AG20443 (cell line): ENCODE results near the gene RAX2.
A peak's percentile ranks its signal among the peaks of the same experiment; 100 is the strongest.
"Not testable (repeated sequence)": the region's sequence is repeated elsewhere in the genome, so short reads cannot be mapped to it uniquely, and the experiment has no call there.

Experiments used
- DNase-seq: peaks from one replicate; pipeline ENCODE4 v3.0.0; 2012; ENCODE audit warnings: low spot score, mixed read lengths

The RAX2 gene

DNA sequence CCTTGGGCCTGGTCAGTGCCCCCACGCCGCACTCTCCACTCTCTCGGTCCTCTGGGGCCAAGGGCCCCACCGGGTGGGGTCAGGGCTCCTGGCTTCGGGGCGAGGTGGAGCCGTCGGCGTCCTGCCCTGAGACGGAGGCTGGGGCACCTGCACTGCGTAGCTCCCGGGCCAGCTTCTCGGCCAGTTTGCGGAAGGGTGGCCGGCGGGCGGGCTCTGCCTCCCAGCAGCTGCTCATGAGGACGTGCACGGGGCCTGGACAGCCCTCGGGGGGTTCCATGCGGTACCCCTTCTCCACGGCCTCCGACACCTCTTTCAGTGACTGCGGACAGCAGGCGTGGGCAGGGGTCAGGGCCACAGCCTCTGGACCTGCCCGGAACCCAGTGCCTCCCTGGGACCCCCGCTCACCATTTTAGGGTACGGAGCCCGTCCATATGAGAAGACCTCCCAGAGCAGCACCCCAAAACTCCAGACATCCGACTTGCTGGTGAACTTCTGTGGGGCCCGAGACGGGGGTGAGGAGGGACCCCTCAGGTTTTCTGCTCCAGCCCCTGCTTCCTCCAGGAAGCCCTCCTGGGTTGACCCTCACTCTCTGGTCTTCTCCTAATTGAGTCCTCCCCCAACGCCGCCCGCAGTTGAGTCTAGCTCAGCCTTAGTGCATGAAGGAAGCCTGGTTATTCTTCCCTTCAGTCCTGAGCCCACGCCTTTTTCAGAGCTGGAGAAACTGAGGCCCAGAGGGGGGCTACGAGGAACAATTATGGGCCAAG is 6.3 kb upstream of the RAX2 start:
- no peak for DNase-seq

DNA sequence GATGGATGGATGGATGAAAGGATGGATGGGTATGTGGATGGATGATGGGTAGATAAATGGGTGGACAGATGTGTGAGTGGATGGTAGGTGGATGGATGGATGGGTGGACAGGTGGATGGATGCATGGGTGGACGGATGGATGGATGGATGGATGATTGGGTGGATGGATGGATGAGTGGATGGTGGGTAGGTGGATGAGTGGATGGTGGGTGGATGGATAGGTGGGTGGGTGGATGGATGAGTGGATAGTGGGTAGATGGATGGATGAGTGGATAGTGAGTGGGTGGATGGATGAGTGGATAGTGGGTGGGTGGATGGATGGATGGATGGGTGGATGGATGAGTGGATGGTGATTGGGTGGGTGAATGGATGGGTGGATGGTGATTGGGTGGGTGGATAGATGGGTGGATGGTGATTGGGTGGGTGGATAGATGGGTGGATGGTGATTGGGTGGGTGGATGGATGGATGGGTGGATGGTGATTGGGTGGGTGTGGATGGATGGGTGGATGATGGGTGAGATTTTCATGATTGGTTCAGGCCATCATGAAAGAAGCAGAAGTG is 4.5 kb upstream of the RAX2 start:
- no peak for DNase-seq

DNA sequence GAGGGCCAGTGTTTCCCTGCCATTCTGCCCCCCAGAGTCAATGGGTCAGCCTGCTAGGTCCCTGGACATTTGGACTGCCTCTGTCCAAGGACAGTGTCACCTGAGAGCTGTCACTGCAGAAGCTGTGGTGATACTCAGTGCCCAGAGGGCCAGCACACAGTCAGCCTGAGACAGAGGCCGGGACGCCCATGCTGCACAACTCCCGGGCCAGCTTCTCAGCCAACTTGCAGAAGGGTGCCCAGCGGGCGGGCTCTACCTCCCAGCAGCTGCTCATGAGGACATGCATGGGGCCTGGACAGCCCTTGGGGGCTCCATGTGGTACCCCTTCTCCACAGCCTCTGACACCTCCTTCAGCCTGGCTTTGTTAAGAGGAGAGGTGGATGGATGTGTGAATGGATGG is 3.8 kb upstream of the RAX2 start:
- no peak for DNase-seq

DNA sequence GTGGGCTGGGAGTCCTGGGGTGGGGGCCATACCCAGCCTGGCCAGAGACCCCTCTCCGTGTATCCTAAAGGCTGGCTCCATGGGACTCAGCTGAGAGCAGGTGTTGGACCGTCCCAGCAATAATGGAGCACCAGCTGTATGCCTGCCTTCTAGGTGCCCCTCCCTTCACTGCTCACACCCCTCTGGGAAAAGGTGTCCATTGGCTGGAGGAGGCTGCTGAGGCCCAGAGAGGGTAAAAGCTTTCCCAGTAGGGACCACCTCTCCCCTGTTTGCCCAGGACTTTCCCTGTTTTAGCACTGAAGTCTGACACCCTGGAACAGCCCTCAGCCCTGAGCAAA is 3.3 kb upstream of the RAX2 start:
- DNase-seq = no peak

DNA sequence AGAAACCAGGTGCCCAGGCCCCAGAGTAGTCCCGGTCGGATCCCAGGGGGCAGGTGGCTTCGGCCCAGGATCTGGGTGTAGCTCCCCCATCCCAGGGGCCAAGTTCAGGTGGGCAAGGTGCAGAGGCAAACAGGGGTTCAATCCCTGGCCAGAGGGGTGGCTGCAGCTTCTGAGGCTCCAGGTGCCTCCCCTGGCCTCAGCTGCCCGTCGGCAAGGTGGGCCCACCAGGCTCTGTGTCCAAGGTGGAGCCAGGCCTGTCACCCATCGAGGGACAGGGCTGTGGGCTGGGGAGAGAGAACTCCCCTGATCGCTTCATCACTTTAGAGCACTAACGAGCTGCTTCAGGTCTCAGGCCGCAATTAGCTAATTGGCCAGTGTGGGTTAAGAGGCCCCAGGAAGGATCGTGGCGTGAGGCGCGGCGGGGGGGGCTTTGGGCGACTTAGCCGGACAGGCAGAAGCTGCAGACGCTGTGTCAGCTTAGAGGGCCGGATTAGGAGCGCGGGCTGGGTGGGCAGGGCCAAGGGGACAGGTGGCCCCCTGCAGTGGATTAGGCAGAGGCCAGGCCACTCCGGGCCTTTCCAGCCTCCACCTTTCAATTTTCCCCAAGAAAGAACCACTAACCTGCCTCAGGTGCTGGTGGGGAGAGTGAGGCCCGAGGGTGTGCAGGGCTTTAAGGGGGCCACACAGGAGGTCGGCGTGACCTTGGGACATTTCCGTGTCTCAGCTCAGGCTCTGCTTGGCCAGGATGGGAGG is 2.8 kb upstream of the RAX2 start:
- no peak for DNase-seq

DNA sequence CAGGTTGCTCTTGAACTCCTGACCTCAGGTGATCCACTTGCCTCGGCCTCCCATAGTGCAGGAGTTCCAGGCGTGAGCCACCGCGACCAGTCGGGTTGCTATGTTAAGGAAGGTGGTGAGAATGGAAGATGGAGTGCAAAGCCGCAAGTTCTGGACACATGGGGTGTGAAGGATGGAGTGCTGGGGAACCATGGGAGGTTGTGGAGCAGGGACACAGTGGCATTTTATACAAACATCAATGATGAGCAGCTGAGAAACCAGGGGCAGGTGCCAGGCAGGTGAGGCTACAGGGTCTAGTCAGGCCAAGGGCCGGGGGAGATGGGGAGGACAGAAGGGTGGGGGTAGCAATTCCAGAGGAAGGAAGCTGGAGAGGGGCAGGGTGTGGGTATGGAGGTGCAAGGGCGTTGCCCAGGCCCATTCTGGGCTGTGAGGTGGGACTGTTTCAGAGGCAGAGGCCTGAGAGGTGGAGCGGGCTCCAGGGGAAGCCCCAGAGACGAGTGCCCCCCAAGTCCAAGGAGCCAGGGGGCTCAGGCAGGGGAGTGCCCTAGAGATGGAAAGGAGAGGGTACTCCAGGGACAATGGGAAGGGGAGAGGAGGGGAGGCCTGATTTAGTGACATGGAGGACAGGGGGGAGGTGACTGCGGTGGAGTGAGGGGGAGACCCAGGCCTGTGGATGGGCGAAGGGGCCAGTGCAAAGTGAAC is 1.9 kb upstream of the RAX2 start:
- DNase-seq = no peak

DNA sequence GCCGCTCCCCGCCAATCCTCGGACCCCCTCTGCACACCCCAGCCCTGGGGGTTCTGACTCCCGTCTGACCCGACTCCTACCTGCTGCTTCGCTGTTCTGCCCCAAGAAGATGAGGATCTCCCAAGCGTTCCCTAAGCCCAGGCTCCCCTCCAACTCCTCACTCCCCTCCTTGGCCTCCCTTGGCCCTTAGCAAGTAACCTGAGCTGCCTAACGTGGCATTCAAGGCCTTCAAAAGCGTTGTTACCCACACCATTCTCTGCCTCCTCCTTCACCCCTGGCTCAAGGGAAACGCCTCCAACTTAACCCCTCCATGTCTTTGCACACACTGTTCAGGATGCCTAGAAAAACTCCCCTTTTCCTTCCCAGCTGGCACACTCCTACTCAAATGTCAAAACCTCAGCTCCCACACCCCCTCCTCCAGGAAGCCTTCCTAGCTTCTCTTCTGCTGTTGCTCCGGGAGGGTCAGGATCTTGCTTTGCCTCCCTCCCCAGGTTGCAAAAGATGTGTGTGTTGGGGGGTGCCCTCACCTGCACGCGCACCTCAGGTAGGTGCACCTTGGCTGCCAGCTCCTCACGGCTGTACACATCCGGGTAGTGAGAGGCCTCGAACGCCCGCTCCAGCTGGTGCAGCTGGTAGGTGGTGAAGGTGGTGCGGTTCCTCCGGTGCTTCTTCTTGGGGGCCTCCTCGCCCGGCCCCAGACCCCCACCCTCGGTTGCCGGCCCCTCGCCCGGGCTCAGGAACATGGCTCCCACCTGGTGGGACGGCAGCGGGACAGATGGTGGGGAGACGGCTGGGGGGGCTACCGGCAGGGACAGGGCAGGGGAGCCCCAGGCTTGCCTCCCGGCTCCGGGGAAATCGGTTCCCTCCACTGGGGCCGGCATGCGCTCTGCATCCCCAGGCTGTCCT is 775 bp downstream of the RAX2 start:
- DNase-seq = no peak

DNA sequence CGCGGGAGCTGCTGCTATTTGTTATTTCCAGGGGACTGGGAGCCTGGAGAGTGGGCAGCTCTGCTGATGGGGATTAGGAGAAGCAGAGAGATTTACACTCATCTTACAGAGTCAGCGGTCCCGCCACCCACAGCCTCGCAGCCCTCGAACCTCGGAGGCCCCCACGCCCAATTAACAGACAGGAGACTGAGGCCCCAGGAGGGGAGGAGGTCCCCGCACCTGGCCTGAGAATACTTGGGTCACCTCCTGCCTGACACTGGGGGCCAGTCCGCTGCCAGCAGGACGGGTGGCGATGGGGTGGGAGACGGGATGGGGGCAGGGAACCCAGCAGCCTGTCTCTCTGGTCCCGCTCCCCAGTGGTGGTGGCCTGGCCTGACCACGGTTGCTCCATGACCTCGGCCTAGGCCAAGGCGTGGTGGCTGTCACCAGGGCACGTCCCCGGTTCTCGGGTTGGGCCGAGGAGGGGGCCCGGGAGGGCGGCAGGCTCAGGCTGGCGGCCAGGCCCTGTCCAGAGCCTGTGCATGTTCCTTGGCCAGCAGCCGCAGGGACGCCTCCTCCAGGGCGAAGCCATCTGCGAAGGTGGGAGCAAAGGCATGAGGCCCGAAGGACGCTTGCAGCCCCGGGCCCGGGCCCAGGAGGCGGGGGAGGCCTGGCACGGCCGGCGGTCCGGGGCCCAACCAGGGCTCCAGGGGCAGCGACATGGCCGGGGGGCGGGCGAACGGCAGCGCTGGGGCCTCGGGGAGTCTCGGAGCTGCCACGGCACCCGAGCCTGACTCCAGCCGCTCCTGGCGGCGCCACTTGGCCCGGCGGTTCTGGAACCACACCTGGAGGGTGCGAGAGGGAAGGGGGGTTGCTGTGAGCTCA is 1.7 kb downstream of the RAX2 start:
- no peak for DNase-seq

DNA sequence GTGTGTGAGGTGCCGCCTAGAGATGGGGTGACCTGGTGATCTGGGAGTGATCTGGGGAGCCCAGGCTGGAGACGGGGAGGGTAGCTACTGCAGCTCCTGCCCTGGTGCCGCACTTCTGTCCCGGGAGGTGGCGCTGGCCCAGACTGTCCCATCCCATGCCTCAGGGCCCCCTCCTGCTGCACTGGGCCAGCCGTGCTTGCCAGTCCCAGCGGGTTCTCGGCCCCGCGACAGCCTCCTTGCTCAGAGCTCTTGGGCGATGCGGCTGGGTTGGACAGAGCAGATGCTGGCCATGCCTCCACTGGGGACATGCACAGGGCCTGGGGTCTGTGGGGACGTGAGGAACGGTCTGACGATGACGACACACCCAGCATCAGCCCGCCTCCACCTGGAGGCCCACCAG is 2.5 kb downstream of the RAX2 start:
- no peak for DNase-seq

DNA sequence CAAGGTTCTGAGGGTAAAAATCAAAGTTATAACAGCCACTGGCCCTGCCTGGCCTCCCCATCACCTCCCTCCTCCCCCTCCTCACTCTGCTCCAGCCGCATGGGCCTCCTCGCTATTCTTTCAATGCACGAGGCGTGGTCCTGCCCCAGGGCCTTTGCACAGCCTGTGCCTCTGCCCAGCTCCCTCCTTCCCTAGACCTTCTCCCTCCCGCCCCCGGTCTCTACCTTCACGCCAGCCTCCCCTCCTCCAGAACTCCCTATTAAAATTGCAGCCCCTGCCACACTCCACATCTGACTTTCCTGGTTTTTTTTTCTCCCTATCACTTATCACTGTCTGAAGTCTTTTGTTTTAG is 3.3 kb downstream of the RAX2 start:
- DNase-seq = no peak

DNA sequence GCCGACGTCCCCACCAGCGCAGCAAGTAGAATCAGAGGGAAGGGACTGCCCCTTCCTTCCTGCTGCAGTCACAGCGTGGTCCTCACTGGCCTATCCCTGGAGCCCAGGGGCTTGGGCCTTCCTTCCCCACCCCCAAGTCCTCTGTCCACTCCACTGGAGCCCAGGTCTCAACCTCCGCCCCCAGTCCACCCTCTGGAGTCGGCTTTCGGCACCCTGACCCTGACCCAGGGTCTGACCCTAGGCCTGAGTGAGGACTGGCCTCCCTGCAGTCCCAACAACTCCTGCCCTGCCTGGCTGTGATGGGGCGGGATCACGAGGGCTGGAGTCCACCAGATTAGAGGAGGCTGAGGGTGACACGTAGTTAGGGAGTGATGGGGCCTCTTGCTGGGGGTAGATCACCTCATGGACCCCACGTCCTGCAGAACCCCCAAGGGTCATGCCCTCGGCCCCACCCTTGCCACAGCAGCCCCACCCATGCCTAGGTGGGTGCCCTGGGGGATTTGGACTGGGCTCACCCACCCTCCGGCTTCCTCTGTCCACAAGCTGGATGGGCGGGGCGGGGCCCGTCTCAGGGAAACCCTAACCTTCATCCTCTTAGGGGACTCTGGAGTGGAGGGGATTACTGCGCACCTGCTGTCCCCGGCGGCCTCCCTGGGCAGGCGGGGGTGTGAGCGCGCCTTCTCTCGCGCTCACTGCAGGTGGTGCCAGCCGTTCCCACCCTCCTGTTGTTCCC is 3.8 kb downstream of the RAX2 start:
- DNase-seq = no peak

DNA sequence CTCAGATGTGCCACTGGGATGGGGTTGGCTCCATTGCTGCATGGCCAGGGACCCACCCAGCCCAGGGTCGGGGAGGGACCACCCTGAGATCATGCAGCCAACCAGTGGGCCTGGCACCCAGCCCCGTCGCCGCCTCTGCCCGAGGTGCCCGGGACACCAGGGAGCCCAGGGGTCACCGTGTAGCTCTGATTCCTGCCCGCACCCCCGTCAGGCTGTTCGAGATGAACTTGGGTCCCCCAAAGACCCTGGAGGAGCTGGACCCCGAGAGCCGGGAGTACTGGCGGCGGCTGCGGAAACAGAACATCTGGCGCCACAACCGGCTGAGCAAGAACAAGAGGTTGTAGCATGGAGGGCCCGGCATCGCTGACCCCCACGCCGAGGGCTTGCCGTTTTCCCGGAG is 5.0 kb downstream of the RAX2 start:
- no peak for DNase-seq

DNA sequence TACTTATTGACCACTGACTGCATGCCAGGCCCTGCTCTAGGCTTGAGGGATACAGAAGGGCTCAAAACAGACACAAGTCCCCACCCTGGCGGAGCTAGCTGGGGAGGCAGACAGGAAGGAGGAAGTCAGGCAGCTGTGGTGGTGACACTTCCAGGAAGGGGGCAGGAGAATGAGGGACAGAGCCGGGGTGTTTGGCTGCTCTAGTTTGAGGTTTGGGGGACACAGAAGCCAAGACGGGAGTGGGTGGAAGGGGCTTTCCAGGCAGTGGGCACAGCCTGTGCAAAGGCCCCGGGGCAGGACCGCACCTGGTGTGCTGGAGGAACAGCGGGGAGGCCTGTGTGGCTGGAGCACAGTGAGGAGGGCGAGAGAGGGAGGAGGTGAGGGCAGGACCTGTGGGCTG is 5.5 kb downstream of the RAX2 start:
- no peak for DNase-seq

DNA sequence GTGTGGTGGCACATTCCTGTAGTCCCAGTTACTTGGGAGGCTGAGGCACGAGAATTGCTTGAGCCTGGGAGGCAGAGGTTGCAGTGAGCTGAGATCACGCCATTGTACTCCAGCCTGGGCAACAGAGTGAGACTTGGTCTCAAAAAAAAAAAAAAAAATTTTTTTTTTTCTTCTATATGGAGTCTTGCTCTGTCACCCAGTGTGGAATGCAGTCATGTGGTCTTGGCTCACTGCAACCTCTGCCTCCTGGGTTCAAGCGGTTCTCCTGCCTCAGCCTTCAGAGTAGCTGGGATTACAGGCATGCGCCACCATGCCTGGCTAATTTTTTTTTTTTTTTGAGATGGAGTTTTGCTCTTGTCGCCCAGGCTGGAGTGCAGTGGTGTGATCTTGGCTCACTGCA is 6.3 kb downstream of the RAX2 start:
- not testable (repeated sequence) for DNase-seq

DNA sequence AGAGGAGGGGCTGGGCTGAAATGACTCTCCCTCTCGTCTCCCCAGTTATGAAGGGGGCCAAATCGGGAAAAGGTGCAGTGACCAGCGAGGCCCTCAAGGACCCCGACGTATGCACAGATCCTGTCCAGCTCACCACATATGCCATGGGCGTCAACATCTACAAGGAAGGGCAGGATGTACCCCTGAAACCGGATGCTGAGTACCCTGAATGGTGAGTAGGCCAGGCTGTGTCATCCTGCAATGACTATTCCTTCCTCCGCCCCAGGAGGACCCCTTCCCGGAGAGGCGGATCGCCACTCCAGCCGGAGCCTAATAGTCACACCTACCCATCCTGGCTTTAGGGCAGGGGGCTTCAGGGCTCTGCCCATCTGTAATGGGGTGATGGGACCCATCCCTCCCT is 6.9 kb downstream of the RAX2 start:
- DNase-seq = no peak

DNA sequence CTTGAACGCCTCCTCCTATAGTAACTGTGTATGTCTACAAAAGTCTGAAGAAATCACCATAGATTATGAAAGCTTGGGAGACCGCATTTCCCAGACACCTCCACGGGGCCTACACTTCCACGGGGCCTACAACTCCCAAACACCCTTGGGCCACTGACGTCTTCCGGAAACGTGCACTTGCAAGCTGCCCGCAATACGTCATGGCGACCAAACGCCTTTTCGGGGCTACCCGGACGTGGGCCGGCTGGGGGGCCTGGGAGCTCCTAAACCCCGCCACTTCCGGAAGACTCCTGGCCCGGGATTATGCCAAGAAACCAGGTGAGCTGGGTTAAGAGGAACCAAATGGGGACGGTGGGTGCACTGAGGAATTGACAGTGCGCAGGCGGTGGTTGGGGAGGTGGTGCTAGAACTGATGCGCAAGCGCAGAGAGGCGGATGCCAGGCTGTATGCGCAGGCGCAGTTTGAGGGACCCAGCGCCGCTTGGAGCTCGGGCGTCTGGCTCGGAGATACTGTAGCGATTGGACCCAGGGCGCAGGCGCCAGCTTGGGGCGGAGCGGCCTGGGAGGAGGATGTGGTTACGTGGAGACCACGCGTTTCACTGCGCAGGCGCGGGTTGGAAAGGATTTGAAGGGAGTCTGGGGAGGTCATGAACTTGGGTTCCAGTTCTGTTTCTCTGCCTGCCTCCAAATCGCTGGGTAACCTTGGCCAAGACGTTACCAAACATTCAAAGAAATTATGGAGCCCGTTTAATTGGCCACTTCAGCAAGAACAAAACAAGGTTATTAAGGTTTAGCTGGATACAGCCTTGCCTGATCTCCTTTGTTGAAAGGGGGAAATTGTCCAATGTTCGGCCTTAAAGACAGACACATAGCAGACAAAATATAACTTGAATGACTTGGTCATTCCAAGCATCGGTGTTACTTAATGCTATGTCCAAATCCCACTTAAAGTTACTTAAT is 9.2 kb downstream of the RAX2 start, which contains the start of gene MRPL54:
TSS of gene MRPL54 (plus strand) at position 182 of the 959 bp plus-strand sequence. CDS start at position 201, 19 bp downstream.
- peak; percentile 100 for DNase-seq

DNA sequence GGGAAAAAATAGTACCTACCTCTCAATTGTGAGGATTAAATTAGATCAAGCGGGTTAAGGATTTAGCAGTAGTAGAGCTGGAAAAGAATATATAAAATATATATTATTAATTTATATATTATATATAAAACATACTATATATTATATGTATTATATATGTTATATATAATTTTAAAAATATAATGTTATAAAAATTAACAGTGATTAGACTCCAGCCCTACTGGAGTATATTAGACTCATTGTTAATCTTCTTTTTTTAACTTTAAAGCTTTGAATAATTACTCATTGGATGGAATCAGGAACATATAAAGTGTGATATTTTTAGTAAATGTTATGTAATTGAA is 9.9 kb downstream of the RAX2 start:
- no peak for DNase-seq

DNA sequence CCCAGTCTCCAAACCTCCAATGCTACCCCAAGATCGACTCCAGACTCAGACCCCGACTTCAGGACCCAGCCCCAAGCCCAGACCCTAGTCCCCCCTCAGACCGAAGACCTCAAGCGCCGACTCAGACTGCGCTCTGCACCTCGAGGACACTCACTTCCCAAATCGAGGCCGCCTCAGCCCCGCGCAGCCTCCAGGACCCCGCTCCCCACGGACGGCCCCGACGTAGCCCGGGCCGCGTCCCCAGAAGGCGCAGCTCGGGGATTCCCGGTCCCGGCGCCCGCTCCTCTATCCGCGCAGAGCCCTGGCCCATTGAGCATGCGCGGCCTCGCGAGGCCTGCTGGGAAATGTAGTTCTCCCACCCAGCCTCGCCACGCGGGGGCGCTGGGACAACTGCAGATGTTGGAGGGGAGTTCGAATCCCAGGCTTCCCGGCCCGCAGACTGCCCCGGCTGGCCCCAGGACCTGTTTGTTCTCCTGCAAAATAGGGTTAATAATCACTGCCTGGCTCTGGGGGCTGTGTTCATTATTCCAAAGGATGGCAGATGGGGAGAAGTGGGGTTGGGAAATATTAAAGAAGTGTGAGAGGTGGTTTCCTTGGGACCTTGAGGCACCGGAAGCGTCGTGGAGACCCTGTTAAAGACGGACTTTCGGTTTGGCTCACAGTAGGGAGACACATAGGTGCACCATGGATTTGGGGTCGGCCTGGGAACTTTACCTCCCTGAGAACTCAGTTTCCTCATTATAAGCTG is 10.5 kb downstream of the RAX2 start, which contains the start of gene APBA3:
TSS of gene APBA3 (minus strand) at position 311 of the 748 bp plus-strand sequence. CDS start 1,428 bp downstream, outside the sequence.
- DNase-seq = peak; percentile 97
